Rectal smooth muscle tissue (tissue), 1 donor: ENCODE measurements around the gene AADAT.
A peak's percentile ranks its signal among the peaks of the same experiment; 100 is the strongest.
"Not testable (repeated sequence)": the region's sequence is repeated elsewhere in the genome, so short reads cannot be mapped to it uniquely, and the experiment has no call there.

Source experiments
- H3K27ac ChIP-seq: one replicate; pipeline ENCODE4 v1.7.0; 2013; ENCODE audit warnings: low read depth, low read length, inconsistent platforms
- H3K27me3 ChIP-seq: one replicate; pipeline ENCODE4 v1.7.0; 2013; ENCODE audit warnings: low read length; ENCODE audit not compliant: control insufficient read depth, insufficient read depth
- H3K36me3 ChIP-seq: one replicate; pipeline ENCODE4 v1.7.0; 2013; ENCODE audit warnings: low read length; ENCODE audit not compliant: control insufficient read depth, insufficient read depth
- H3K4me1 ChIP-seq: one replicate; pipeline ENCODE4 v1.7.0; 2013; ENCODE audit warnings: low read length; ENCODE audit not compliant: control insufficient read depth, insufficient read depth
- H3K4me3 ChIP-seq: one replicate; pipeline ENCODE4 v1.7.0; 2013; ENCODE audit warnings: low read length
- H3K9ac ChIP-seq: one replicate; pipeline ENCODE4 v1.7.0; 2013; ENCODE audit warnings: low read length

Gene AADAT

GRCh38 chr4:170110285-170110672 lies 20.5 kb upstream of the AADAT start:
- no peak overlapping the region for H3K27ac ChIP-seq
- no peaks in the 10 kb centered on the region for H3K36me3 ChIP-seq
- H3K4me1 ChIP-seq: peaks cover 3% of the 10 kb centered on the region
- no peaks in the 10 kb centered on the region for H3K27me3 ChIP-seq
- H3K4me3 ChIP-seq: no peak overlapping the region
- no peak overlapping the region for H3K9ac ChIP-seq

- Histone ChIP-seq H3K36me3 (no peaks in the 10 kb centered on the region), H3K27me3 (no peaks in the 10 kb centered on the region), H3K27ac (no peak overlapping the region), H3K4me1 (peaks cover 3% of the 10 kb centered on the region), H3K9ac (no peak overlapping the region), H3K4me3 (no peak overlapping the region)
Observed at GRCh38 chr4:170109586-170110284, 20.0 kb upstream of the AADAT start.

DNA sequence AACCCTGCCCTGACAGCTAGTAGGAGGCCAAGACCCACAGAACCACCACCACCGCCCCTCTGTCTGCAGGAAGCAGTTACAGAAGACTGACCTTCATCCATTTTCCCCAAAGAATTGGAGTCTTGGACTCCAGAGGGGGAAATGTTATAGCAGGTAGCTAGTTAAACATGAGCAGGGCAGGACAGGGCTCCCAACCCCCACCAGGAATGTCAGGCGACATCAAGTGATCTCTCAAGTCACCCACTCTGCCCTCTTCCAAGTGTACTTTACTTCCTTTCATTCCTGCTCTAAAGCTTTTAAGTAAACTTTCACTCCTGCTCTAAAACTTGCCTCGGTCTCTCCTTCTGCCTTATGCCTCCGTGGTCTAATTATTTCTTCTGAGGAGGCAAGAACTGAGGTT lies 17.1 kb upstream of the AADAT start:
- Histone ChIP-seq H3K36me3 (no peaks in the 10 kb centered on the region), H3K9ac (no peak overlapping the region), H3K27me3 (no peaks in the 10 kb centered on the region), H3K4me3 (no peak overlapping the region), H3K27ac (no peak overlapping the region), H3K4me1 (peaks cover 3% of the 10 kb centered on the region)

GRCh38 chr4:170102426-170102825 lies 12.7 kb upstream of the AADAT start:
- H3K4me1 ChIP-seq: no peaks in the 10 kb centered on the region
- no peaks in the 10 kb centered on the region for H3K36me3 ChIP-seq
- no peak overlapping the region for H3K27ac ChIP-seq
- no peak overlapping the region for H3K4me3 ChIP-seq
- no peak overlapping the region for H3K9ac ChIP-seq
- H3K27me3 ChIP-seq: no peaks in the 10 kb centered on the region

- H3K27me3 ChIP-seq, H3K36me3 ChIP-seq, H3K9ac ChIP-seq, H3K4me1 ChIP-seq, H3K4me3 ChIP-seq, H3K27ac ChIP-seq: not testable (repeated sequence)
Observed at GRCh38 chr4:170098171-170098570, 8.4 kb upstream of the AADAT start.

- Histone ChIP-seq H3K27me3 (no peaks in the 10 kb centered on the region), H3K27ac (no peak overlapping the region), H3K36me3 (no peaks in the 10 kb centered on the region), H3K9ac (no peak overlapping the region), H3K4me3 (no peak overlapping the region), H3K4me1 (no peaks in the 10 kb centered on the region)
Observed at GRCh38 chr4:170097681-170098080, 7.9 kb upstream of the AADAT start.

DNA sequence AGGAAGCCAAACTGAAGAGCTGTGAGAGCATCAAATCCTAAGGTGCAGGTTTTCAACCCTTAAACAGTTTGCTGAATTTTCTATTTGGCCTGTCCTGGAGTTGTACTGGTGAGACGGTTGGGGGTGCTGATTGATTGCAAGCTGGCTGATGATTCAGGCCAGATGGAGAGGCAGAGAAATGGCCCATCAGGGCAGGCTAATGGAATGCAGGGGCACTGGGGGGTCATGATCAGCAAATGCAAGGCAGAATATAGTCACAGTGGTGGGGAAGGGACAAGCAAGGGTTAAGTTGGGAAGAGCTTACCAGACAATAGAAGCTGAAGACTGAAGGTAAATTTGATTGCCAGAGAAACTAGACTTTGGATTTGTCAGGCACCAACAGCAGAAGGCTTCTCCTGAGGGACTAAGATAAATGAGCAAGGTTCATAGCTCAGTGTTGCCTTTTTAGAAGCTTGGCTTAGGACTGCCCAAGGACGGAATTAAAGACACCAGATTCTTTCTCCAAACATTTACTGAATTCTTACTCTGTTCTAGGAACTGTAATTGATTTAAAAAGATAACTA lies 4.3 kb upstream of the AADAT start:
- Histone ChIP-seq H3K4me3 (no peak overlapping the region), H3K9ac (no peak overlapping the region), H3K4me1 (peaks cover 3% of the 10 kb centered on the region), H3K36me3 (no peaks in the 10 kb centered on the region), H3K27me3 (no peaks in the 10 kb centered on the region), H3K27ac (no peak overlapping the region)

- no peak overlapping the region for H3K9ac ChIP-seq
- H3K4me1 ChIP-seq: peaks cover 3% of the 10 kb centered on the region
- H3K36me3 ChIP-seq: no peaks in the 10 kb centered on the region
- H3K4me3 ChIP-seq: no peak overlapping the region
- no peak overlapping the region for H3K27ac ChIP-seq
- no peaks in the 10 kb centered on the region for H3K27me3 ChIP-seq
Observed at GRCh38 chr4:170091069-170091696, 1.4 kb upstream of the AADAT start.

DNA sequence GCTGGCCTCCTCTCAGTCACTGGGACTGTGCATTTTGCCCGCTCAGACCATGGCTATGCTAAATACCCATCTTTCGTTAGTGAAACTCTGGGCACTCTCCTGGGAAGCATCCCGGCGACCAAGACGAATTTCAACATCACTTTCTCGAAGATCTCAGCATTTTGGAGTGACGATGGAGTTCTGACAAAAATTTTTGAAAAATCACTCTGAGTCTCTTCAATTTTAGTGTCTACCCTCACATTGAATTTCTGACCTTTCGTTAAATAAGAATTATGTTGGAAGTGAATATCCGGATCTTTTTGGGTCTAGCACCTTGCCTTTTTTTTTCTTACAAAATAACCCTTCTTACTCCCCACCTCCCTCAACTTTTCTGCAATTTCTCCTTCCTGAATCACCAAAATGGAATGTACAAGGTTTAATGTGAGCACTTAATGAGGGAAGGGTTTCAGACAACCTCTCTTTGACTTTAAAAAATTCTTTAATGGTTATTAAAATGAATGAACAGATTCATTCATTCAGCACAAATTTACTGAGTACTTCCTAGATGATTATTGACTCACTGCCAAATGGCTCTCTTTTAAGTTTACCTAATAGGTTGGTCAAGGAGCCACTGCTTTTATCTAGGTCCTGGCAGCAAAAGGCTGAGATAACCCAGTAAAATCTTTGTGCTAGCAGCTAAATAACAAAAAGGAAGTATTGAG lies 746 bp upstream of the AADAT start:
- Histone ChIP-seq H3K4me3 (peak overlapping the region; percentile 85), H3K9ac (no peak overlapping the region), H3K4me1 (peaks cover 3% of the 10 kb centered on the region), H3K27ac (no peak overlapping the region), H3K36me3 (no peaks in the 10 kb centered on the region), H3K27me3 (no peaks in the 10 kb centered on the region)

- Histone ChIP-seq H3K27ac (no peak overlapping the region), H3K4me1 (peaks cover 3% of the 10 kb centered on the region), H3K36me3 (no peaks in the 10 kb centered on the region), H3K4me3 (peak overlapping the region; percentile 85), H3K9ac (peak overlapping the region; percentile 21), H3K27me3 (no peaks in the 10 kb centered on the region)
Observed at GRCh38 chr4:170089274-170089667, 485 bp downstream of the AADAT start.

DNA sequence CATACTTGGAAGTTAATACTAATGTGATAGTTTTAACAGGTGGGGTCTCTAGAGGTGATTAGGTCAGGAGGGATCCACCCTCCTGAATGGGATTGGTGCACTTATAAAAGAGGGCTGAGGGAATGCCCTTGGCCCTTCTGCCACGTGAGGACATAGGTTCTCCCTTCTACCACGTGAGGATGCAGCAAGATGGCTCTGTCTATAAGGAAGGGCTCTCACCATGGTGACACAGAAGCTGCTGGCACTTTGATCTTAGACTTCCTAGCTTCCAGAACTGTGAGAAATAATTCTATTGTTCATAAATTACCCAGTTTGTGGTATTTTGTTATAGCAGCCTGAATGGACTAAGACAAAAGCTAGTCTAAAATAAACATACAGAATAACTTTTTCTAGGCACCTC lies 1.0 kb downstream of the AADAT start:
- Histone ChIP-seq H3K27me3 (no peaks in the 10 kb centered on the region), H3K27ac (no peak overlapping the region), H3K9ac (no peak overlapping the region), H3K4me1 (peaks cover 3% of the 10 kb centered on the region), H3K4me3 (peak overlapping the region; percentile 85), H3K36me3 (no peaks in the 10 kb centered on the region)

- H3K27ac ChIP-seq: no peak overlapping the region
- H3K9ac ChIP-seq: no peak overlapping the region
- peaks cover 3% of the 10 kb centered on the region for H3K4me1 ChIP-seq
- H3K36me3 ChIP-seq: peaks cover under 1% of the 10 kb centered on the region
- no peak overlapping the region for H3K4me3 ChIP-seq
- no peaks in the 10 kb centered on the region for H3K27me3 ChIP-seq
Observed at GRCh38 chr4:170087163-170087700, 2.5 kb downstream of the AADAT start.
